ENCODE data around the gene KRTAP24-1.

Gene KRTAP24-1

DNA sequence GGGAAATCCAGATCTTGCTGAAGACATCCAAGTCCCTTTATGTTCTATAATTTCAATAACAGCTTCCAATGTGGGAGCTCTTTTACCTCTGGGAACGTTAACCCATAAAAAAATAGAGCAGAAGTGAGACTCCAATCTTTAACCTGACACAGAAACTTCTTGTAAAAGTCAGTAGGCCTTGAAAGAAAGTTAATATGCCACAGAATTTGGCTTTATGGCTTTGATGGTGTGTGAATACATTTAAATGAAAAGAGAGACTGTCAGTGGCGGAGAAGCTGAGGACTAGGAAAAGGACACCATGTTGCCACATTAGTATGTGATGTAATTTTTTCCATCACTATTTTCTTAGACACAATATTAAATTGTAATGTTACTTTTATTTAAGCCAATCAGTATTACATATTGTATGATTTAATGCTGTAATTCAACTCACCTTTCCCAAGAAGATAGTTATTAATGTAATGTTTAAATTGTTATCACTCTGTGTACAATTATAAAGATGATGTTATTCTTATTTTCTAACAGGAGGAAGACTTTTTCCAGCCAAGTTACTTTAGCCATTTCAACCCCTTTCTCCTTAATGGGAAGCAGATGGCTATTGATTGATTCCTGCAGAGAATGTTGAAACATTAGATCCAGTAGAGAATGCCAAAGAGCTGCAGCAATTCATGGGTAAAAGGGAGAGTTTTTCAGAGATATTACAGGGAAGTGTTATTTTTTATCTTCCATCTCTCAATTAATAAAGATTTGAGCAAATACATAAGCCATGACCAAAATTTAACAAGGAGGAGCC, 49.3 kb downstream of the KRTAP24-1 start:
- no peak for DNase-seq

DNA sequence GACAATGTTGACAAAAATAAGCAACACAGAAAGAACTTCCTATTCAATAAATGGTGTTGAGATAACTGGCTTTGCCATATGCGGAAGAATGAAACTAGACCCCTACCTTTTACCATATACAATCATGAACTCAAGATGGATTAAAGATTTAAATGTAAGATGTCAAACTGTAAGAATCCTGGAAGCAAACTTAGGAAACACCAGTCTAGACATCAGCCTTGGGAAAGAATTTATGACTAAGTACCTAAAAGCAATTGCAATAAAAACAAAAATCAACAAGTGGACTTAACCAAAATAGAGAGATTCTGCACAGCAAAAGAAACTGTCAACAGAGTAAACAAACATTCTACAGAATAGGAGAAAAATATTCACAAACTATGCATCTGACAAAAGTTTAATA, 50.7 kb downstream of the KRTAP24-1 start:
- no peak for DNase-seq

Data from activated T-cell treated with anti-CD3 and anti-CD28 coated beads, Interleukin-2, amount 50 U/mL, for 48 hours (primary cell).